HepG2 (cell line): ENCODE data around the gene B4GALT1. TPM values are rescaled to one million over a fixed set of nuclear protein-coding genes. Genes with fewer than 3 reads are reported as not detected.

Source experiments
- DZIP1 ChIP-seq: sonication (generic); formaldehyde crosslinking; IDR thresholded peaks from 2 replicates; pipeline ENCODE4 v1.5.0; 2020; ENCODE audit warnings: mild to moderate bottlenecking, missing genetic modification reagents
- ELF3 ChIP-seq: IDR thresholded peaks from 2 replicates; pipeline ENCODE4 v1.6.1; 2016; ENCODE audit warnings: missing genetic modification reagents, missing compliant biosample characterization
- EP300 ChIP-seq, 3 experiments: sonication (generic) in 1 of 3; formaldehyde crosslinking in 1 of 3; IDR thresholded peaks; 2 replicates each; pipeline versions ENCODE4 v1.5.1 to v1.6.1; 2011 to 2020; ENCODE audit warnings: low read depth in 2 of 3, low read length in 2 of 3, borderline replicate concordance in 1 of 3, improper control_type of control experiment in 1 of 3, mild to moderate bottlenecking in 1 of 3, missing genetic modification reagents in 1 of 3, moderate library complexity in 1 of 3
- HMGXB4 ChIP-seq, 2 experiments: sonication (generic) in 1 of 2; formaldehyde crosslinking in 1 of 2; IDR thresholded peaks; 2 replicates each; pipeline versions ENCODE4 v1.4.0 to v1.6.1; 2018 to 2020; ENCODE audit warnings: missing genetic modification reagents in 2 of 2, borderline replicate concordance in 1 of 2, low read depth in 1 of 2, mild to moderate bottlenecking in 1 of 2, missing biosample characterization in 1 of 2
- KAT2B ChIP-seq: fragments of 150-350 bp; IDR thresholded peaks from 2 replicates; pipeline ENCODE4 v1.6.1; 2014; ENCODE audit warnings: low read depth, low read length, borderline replicate concordance
- KAT8 ChIP-seq: IDR thresholded peaks from 2 replicates; pipeline ENCODE4 v1.6.1; 2016; ENCODE audit warnings: missing genetic modification reagents, missing compliant biosample characterization
- KDM2A ChIP-seq: sonication (generic); formaldehyde crosslinking; IDR thresholded peaks from 2 replicates; pipeline ENCODE4 v1.4.0; 2020; ENCODE audit warnings: low read depth, missing genetic modification reagents, borderline replicate concordance
- KDM4B ChIP-seq: sonication (generic); formaldehyde crosslinking; IDR thresholded peaks from 2 replicates; pipeline ENCODE4 v1.4.0; 2020; ENCODE audit warnings: missing genetic modification reagents
- MIER3 ChIP-seq: IDR thresholded peaks from 2 replicates; pipeline ENCODE4 v1.6.1; 2016; ENCODE audit warnings: missing compliant biosample characterization, borderline replicate concordance
- PBX2 ChIP-seq: IDR thresholded peaks from 2 replicates; pipeline ENCODE4 v1.6.1; 2016; ENCODE audit warnings: control low read depth
- POGZ ChIP-seq: sonication (generic); formaldehyde crosslinking; IDR thresholded peaks from 2 replicates; pipeline ENCODE4 v1.4.0; 2020; ENCODE audit warnings: mild to moderate bottlenecking, missing genetic modification reagents
- SOX13 ChIP-seq, 3 experiments: fragments of 450-650 bp in 1 of 3; sonication (generic) in 1 of 3; formaldehyde crosslinking in 1 of 3; IDR thresholded peaks in 2 of 3; conservative IDR thresholded peaks in 1 of 3; 2 replicates each; pipeline versions ENCODE4 v1.5.0 to v1.6.1; 2016 to 2020; ENCODE audit warnings: antibody characterized with exemption in 1 of 3, mild to moderate bottlenecking in 1 of 3, missing compliant biosample characterization in 1 of 3, missing genetic modification reagents in 1 of 3, moderate library complexity in 1 of 3
- SP5 ChIP-seq: IDR thresholded peaks from 2 replicates; pipeline ENCODE4 v1.6.1; 2016; ENCODE audit warnings: low read depth, borderline replicate concordance
- TOPORS ChIP-seq: sonication (generic); formaldehyde crosslinking; IDR thresholded peaks from 2 replicates; pipeline ENCODE4 v1.8.0; 2023; ENCODE audit warnings: mild to moderate bottlenecking, missing genetic modification reagents
- ZBTB3 ChIP-seq: sonication (generic); formaldehyde crosslinking; IDR thresholded peaks from 2 replicates; pipeline ENCODE4 v1.4.0; 2020; ENCODE audit warnings: low read depth, mild to moderate bottlenecking, moderate library complexity, missing genetic modification reagents, borderline replicate concordance
- ZNF296 ChIP-seq: sonication (generic); formaldehyde crosslinking; conservative IDR thresholded peaks from 2 replicates; pipeline ENCODE4 v1.5.0; 2020; ENCODE audit warnings: mild to moderate bottlenecking, missing genetic modification reagents
- ZNF607 ChIP-seq: sonication (generic); formaldehyde crosslinking; IDR thresholded peaks from 2 replicates; pipeline ENCODE4 v1.5.1; 2020; ENCODE audit warnings: missing genetic modification reagents, mild to moderate bottlenecking, borderline replicate concordance
- ZNF619 ChIP-seq: sonication (generic); formaldehyde crosslinking; IDR thresholded peaks from 2 replicates; pipeline ENCODE4 v1.4.0; 2020; ENCODE audit warnings: mild to moderate bottlenecking, missing genetic modification reagents
- ZNF709 ChIP-seq: sonication (generic); formaldehyde crosslinking; IDR thresholded peaks from 2 replicates; pipeline ENCODE4 v1.5.0; 2020; ENCODE audit warnings: mild to moderate bottlenecking, missing genetic modification reagents
- ZNF761 ChIP-seq: sonication (generic); formaldehyde crosslinking; conservative IDR thresholded peaks from 2 replicates; pipeline ENCODE4 v1.4.0; 2020; ENCODE audit warnings: mild to moderate bottlenecking, missing genetic modification reagents
- polyA plus RNA-seq, 8 experiments: library from polyadenylated mRNA; depleted of rRNA in 3 of 8; stranded (reverse) in 7 of 8; unstranded in 1 of 8; fragments of >200 nt; fragmentation: Illumina TruSeq in 4 of 8; extraction: Trizol in 4 of 8; gene quantifications; 2 replicates each; pipeline versions ENCODE4 v1.2.1 to v1.2.3, GENCODE V29; 2011 to 2016; ENCODE audit warnings: low read depth in 4 of 8, missing spikeins in 1 of 8, mixed read lengths in 1 of 8; ENCODE audit not compliant: insufficient read depth in 1 of 8
- total RNA-seq, 5 experiments: library from RNA; depleted of rRNA; stranded (reverse); fragments of >200 nt; fragmentation: Illumina TruSeq; extraction: Trizol; gene quantifications; 2 replicates each; pipeline ENCODE4 v1.2.3, GENCODE V29; 2016; ENCODE audit warnings: low read depth in 1 of 5

Gene B4GALT1
- total and polyA plus RNA-seq, 2 of the 13 experiments (the other 11 are each of a cell fraction or from before 2014, with no cell fraction given): 15.7 to 33.5 TPM

GRCh38 chr9:33167084-33167971 lies at the start of gene B4GALT1 (continued):
- peak; percentile 12 to 43; a peak in 2 of 4 replicates for TF ChIP-seq HMGXB4 (CRISPR knock-in tag; IDR thresholded peaks at IDR 0.05; ENCODE audit: borderline replicate concordance in 1 of 2, low read depth in 1 of 2)
- no peak for TF ChIP-seq DZIP1 (CRISPR knock-in tag)
- TF ChIP-seq KAT2B: no peak
- no peak for TF ChIP-seq ZNF619 (CRISPR knock-in tag)
- TF ChIP-seq ZNF761 (CRISPR knock-in tag): 0 out of 2 replicates have a peak, but pooled peaks have one; percentile 36
- peak; percentile 23; the same call in 1 of the 2 replicates for TF ChIP-seq ZNF709 (CRISPR knock-in tag)
- no peak for TF ChIP-seq ELF3 (CRISPR knock-in tag)
- TF ChIP-seq TOPORS (CRISPR knock-in tag): peak; percentile 24; the same call in 1 of the 2 replicates
- peak; percentile 45; the same call in 1 of the 2 replicates for TF ChIP-seq KDM4B (CRISPR knock-in tag)
- TF ChIP-seq ZNF296 (CRISPR knock-in tag): peak; percentile 43; the same call in 1 of the 2 replicates
- TF ChIP-seq ZNF607 (CRISPR knock-in tag): peak; percentile 86; the same call in 1 of the 2 replicates
- no peak for TF ChIP-seq MIER3 (CRISPR knock-in tag)
- TF ChIP-seq POGZ (CRISPR knock-in tag): peak; percentile 15; the same call in 1 of the 2 replicates
- peak; percentile 58; the same call in 1 of the 2 replicates for TF ChIP-seq KDM2A
- no peak for TF ChIP-seq SOX13 (IDR thresholded peaks at IDR 0.05)
- TF ChIP-seq SOX13 (CRISPR knock-in tag; conservative IDR thresholded peaks at IDR 0.05 in 1 of 2, IDR thresholded peaks at IDR 0.05 in 1 of 2): 0 out of 4 replicates have a peak, but pooled peaks of 1 of the 2 experiments have one; percentile 17
- no peak for TF ChIP-seq ZBTB3 (CRISPR knock-in tag)
- peak; percentile 66; the same call in 1 of the 2 replicates for TF ChIP-seq KAT8
- peak; percentile 67; the same call in 1 of the 2 replicates for TF ChIP-seq SP5 (CRISPR knock-in tag)
- 0 out of 4 replicates have a peak, but pooled peaks of 1 of the 2 experiments have one; percentile 13 for TF ChIP-seq EP300 (IDR thresholded peaks at IDR 0.05; ENCODE audit: low read depth in 2 of 2, low read length in 2 of 2)
- no peak for TF ChIP-seq EP300 (CRISPR knock-in tag; IDR thresholded peaks at IDR 0.05; ENCODE audit: borderline replicate concordance)
- TF ChIP-seq PBX2 (CRISPR knock-in tag): no peak
